SK-N-SH (cell line): ENCODE data around the gene EDC4. TPM values are rescaled to one million over a fixed set of nuclear protein-coding genes. Genes with fewer than 3 reads are reported as not detected.

ENCODE experiments used
- CTCF ChIA-PET: fragments of 300-600, 350-600 bp; formaldehyde crosslinking; extraction: SDS; loops from one replicate; lab custom pipeline; 2021; lab: Yijun Ruan, JAX
- POLR2A ChIA-PET: fragments of 350-600 bp; sonication (Branson Sonifier 250); formaldehyde crosslinking; extraction: SDS; loops from one replicate; lab custom pipeline; 2020; ENCODE audit warnings: antibody characterized with exemption, inconsistent platforms; lab: Yijun Ruan, JAX
- DNase-seq: peaks from one replicate; pipeline ENCODE4 v3.0.0; 2012
- H2AFZ ChIP-seq: fragments of 200-600 bp; sonication (generic); 2 replicates; pipeline ENCODE4 v1.8.1; 2016; ENCODE audit warnings: antibody characterized with exemption, mild to moderate bottlenecking, low read depth
- H3F3A ChIP-seq: fragments of 200-600 bp; sonication (generic); replicated peaks from 2 replicates; pipeline ENCODE3; 2016; ENCODE audit warnings: antibody characterized with exemption, mild to moderate bottlenecking; ENCODE audit not compliant: insufficient read depth
- H3K27ac ChIP-seq, 2 experiments: fragments of 200-500 bp in 1 of 2; fragments of 200-600 bp in 1 of 2; sonication (Bioruptor generic) in 1 of 2; sonication (generic), shearing (Covaris generic) in 1 of 2; 2 replicates each; pipeline versions ENCODE4 v1.5.1 to v1.6.1; 2014 to 2016; ENCODE audit warnings: low read depth in 2 of 2, inconsistent platforms in 1 of 2, low read length in 1 of 2, mild to moderate bottlenecking in 1 of 2, mixed read lengths in 1 of 2
- H3K27me3 ChIP-seq: fragments of 200-600 bp; sonication (generic), shearing (Covaris generic); 2 replicates; pipeline ENCODE4 v1.6.1; 2016; ENCODE audit warnings: mixed run types; ENCODE audit not compliant: insufficient read depth
- H3K36me3 ChIP-seq, 2 experiments: fragments of 200-500 bp in 1 of 2; fragments of 200-600 bp in 1 of 2; sonication (Bioruptor generic) in 1 of 2; sonication (generic) in 1 of 2; replicated peaks in 1 of 2; 2 replicates each; pipeline versions ENCODE3 to v1.5.1; 2014 to 2016; ENCODE audit warnings: low read length in 1 of 2, mild to moderate bottlenecking in 1 of 2; ENCODE audit not compliant: insufficient read depth in 2 of 2, control insufficient read depth in 1 of 2
- H3K4me1 ChIP-seq, 2 experiments: fragments of 200-500 bp in 1 of 2; fragments of 200-600 bp in 1 of 2; sonication (Bioruptor generic) in 1 of 2; sonication (generic), shearing (Covaris generic) in 1 of 2; 2 replicates each; pipeline versions ENCODE4 v1.5.1 to v1.6.1; 2014 to 2016; ENCODE audit warnings: low read depth in 1 of 2, low read length in 1 of 2, mixed run types in 1 of 2; ENCODE audit not compliant: insufficient read depth in 2 of 2, control insufficient read depth in 1 of 2
- H3K4me2 ChIP-seq: fragments of 200-600 bp; sonication (generic), shearing (Covaris generic); 2 replicates; pipeline ENCODE4 v1.6.1; 2017; ENCODE audit warnings: mixed run types
- H3K4me3 ChIP-seq, 2 experiments: fragments of 200-500 bp in 1 of 2; fragments of 200-600 bp in 1 of 2; sonication (Bioruptor generic) in 1 of 2; sonication (generic), shearing (Covaris generic) in 1 of 2; 2 replicates each; pipeline versions ENCODE4 v1.5.1 to v1.8.1; 2014 to 2016; ENCODE audit warnings: low read depth in 2 of 2, inconsistent platforms in 1 of 2, low read length in 1 of 2, mild to moderate bottlenecking in 1 of 2, mixed read lengths in 1 of 2, moderate library complexity in 1 of 2
- H3K79me2 ChIP-seq: fragments of 200-600 bp; sonication (generic); 2 replicates; pipeline ENCODE4 v1.8.1; 2017; ENCODE audit warnings: mild to moderate bottlenecking; ENCODE audit not compliant: insufficient read depth
- H3K9ac ChIP-seq: fragments of 200-600 bp; sonication (generic); 2 replicates; pipeline ENCODE4 v1.6.1; 2017; ENCODE audit warnings: mixed run types
- H3K9me2 ChIP-seq: fragments of 200-600 bp; sonication (generic); 2 replicates; pipeline ENCODE4 v1.6.1; 2017; ENCODE audit warnings: mixed run types
- H3K9me3 ChIP-seq: fragments of 200-600 bp; sonication (generic); 2 replicates; pipeline ENCODE4 v1.6.1; 2017; ENCODE audit warnings: mixed run types, mild to moderate bottlenecking, moderate library complexity
- H4K20me1 ChIP-seq: fragments of 200-600 bp; sonication (generic); 2 replicates; pipeline ENCODE4 v1.6.1; 2017; ENCODE audit warnings: mild to moderate bottlenecking, mixed run types; ENCODE audit not compliant: insufficient read depth
- CHD2 ChIP-seq: fragments of 150-350 bp; IDR thresholded peaks from 2 replicates; pipeline ENCODE4 v1.6.1; 2018; ENCODE audit warnings: low read length; ENCODE audit not compliant: partially characterized antibody
- ELF1 ChIP-seq: IDR thresholded peaks from 2 replicates; pipeline ENCODE4 v1.4.0; 2012
- EZH2phosphoT487 ChIP-seq: fragments of 200-600 bp; sonication (generic); IDR thresholded peaks from 2 replicates; pipeline ENCODE4 v1.6.1; 2017; ENCODE audit warnings: low read depth, mixed run types, mild to moderate bottlenecking, antibody characterized with exemption, moderate library complexity, borderline replicate concordance
- FOXJ3 ChIP-seq: sonication (generic); formaldehyde crosslinking; IDR thresholded peaks from 2 replicates; pipeline ENCODE4 v1.5.1; 2020; ENCODE audit warnings: mild to moderate bottlenecking, missing genetic modification reagents
- FOXM1 ChIP-seq: IDR thresholded peaks from 2 replicates; pipeline ENCODE4 v1.4.0; 2012; ENCODE audit warnings: low read depth, mild to moderate bottlenecking
- JUND ChIP-seq: IDR thresholded peaks from 2 replicates; pipeline ENCODE4 v1.4.0; 2012
- MEF2A ChIP-seq: IDR thresholded peaks from 2 replicates; pipeline ENCODE4 v1.4.0; 2012; ENCODE audit warnings: low read depth, borderline replicate concordance
- MXI1 ChIP-seq: IDR thresholded peaks from 2 replicates; pipeline ENCODE4 v1.6.1; 2012; ENCODE audit warnings: mild to moderate bottlenecking, low read depth, low read length, improper control_type of control experiment
- NFIC ChIP-seq: IDR thresholded peaks from 2 replicates; pipeline ENCODE4 v1.4.0; 2012; ENCODE audit warnings: borderline replicate concordance
- NRF1 ChIP-seq: IDR thresholded peaks from 2 replicates; pipeline ENCODE4 v1.6.1; 2012; ENCODE audit warnings: low read depth, mild to moderate bottlenecking, low read length
- RAD21 ChIP-seq: IDR thresholded peaks from 2 replicates; pipeline ENCODE4 v1.6.1; 2012; ENCODE audit warnings: mild to moderate bottlenecking, low read length
- RFX5 ChIP-seq: IDR thresholded peaks from 2 replicates; pipeline ENCODE4 v1.6.1; 2012; ENCODE audit warnings: mild to moderate bottlenecking, improper control_type of control experiment, low read length
- RXRA ChIP-seq: IDR thresholded peaks from 2 replicates; pipeline ENCODE4 v1.4.0; 2012; ENCODE audit warnings: low read depth, mild to moderate bottlenecking, borderline replicate concordance
- TAF1 ChIP-seq: IDR thresholded peaks from 2 replicates; pipeline ENCODE4 v1.6.1; 2012; ENCODE audit warnings: low read depth, mild to moderate bottlenecking, low read length, moderate library complexity, borderline replicate concordance
- TCF12 ChIP-seq: IDR thresholded peaks from 2 replicates; pipeline ENCODE4 v1.4.0; 2012
- YY1 ChIP-seq: IDR thresholded peaks from 2 replicates; pipeline ENCODE4 v1.4.0; 2012; ENCODE audit warnings: low read depth, mild to moderate bottlenecking
- WGBS: methylation state at CpG from one replicate; pipeline ENCODE4 v1.1.6; 2017; ENCODE audit warnings: low lambda C conversion rate; 5-methylcytosine and 5-hydroxymethylcytosine counted together
- polyA plus RNA-seq, 3 experiments: library from polyadenylated mRNA; depleted of rRNA; stranded (reverse); fragments of >200 nt; gene quantifications; 2 replicates each; pipeline ENCODE4 v1.2.3, GENCODE V29; 2012
- TF ChIP-seq, protein P1 (sequence below): IDR thresholded peaks from 2 replicates; pipeline ENCODE4 v1.4.0; 2012; ENCODE audit warnings: low read depth
- TF ChIP-seq, protein P2 (sequence below): fragments of 200-600 bp; sonication (generic); IDR thresholded peaks from 2 replicates; pipeline ENCODE4 v1.6.1; 2017; ENCODE audit warnings: antibody characterized with exemption, mild to moderate bottlenecking, moderate library complexity
- TF ChIP-seq, protein P3 (sequence below): IDR thresholded peaks from 2 replicates; pipeline ENCODE4; 2012
- TF ChIP-seq, protein P4 (sequence below): IDR thresholded peaks from 2 replicates; pipeline ENCODE4 v1.4.0; 2012; ENCODE audit warnings: low read depth, borderline replicate concordance
- TF ChIP-seq, protein P5 (sequence below): fragments of 150-350 bp; IDR thresholded peaks from 2 replicates; pipeline ENCODE4 v1.6.1; 2017; ENCODE audit warnings: antibody characterized with exemption, low read length, low read depth, borderline replicate concordance

The EDC4 gene, protein sequence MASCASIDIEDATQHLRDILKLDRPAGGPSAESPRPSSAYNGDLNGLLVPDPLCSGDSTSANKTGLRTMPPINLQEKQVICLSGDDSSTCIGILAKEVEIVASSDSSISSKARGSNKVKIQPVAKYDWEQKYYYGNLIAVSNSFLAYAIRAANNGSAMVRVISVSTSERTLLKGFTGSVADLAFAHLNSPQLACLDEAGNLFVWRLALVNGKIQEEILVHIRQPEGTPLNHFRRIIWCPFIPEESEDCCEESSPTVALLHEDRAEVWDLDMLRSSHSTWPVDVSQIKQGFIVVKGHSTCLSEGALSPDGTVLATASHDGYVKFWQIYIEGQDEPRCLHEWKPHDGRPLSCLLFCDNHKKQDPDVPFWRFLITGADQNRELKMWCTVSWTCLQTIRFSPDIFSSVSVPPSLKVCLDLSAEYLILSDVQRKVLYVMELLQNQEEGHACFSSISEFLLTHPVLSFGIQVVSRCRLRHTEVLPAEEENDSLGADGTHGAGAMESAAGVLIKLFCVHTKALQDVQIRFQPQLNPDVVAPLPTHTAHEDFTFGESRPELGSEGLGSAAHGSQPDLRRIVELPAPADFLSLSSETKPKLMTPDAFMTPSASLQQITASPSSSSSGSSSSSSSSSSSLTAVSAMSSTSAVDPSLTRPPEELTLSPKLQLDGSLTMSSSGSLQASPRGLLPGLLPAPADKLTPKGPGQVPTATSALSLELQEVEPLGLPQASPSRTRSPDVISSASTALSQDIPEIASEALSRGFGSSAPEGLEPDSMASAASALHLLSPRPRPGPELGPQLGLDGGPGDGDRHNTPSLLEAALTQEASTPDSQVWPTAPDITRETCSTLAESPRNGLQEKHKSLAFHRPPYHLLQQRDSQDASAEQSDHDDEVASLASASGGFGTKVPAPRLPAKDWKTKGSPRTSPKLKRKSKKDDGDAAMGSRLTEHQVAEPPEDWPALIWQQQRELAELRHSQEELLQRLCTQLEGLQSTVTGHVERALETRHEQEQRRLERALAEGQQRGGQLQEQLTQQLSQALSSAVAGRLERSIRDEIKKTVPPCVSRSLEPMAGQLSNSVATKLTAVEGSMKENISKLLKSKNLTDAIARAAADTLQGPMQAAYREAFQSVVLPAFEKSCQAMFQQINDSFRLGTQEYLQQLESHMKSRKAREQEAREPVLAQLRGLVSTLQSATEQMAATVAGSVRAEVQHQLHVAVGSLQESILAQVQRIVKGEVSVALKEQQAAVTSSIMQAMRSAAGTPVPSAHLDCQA (N-terminal part only)
- 38.0 and 45.1 TPM in 2 replicates for polyA plus RNA-seq (2012; rRNA removed)
- polyA plus RNA-seq (2012; cell fraction: cytosol; rRNA removed): 15.1 and 23.7 TPM in 2 replicates
- 221 and 269 TPM in 2 replicates for polyA plus RNA-seq (2012; cell fraction: nucleus; rRNA removed)

DNA sequence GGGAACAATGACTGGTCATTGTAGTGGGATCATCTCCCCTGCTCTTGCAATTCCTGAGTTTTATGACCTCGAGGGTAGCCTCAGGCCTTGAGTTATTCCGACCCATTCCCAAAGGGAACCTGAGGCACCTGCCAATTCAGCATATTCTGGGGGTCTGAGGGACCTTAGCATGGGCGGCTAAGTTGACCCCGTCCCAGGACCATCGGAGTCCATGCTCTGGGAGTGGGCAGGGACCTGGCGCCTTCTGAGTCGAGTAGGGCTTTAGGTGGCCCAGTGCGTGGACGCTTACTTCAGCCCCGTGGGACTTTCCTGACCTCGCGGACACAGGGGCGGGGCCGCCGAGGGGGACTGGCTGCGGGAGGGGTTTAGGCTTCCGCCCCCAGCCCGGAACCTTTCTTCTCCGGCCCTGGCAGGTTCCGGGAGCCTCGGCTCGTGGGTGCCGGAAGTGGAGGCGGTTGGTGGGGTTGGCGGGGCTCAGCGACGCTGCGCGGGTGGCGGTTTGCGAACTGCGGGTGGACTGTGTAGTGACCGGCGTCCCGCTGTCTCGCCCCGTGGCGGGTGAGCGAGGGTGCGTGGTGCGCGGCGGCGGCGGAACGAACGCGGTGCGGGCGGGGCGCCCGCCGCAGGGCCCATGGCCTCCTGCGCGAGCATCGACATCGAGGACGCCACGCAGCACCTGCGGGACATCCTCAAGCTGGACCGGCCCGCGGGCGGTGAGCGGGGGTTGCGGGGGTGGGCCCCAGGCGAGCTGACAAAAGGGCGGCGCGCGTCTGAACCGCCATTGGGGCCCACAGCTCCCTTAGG lies at the start of gene EDC4:
Gene EDC4, plus strand, starts transcription at position 422 of the 804 bp plus-strand sequence. Its CDS starts 210 bp downstream, at position 632.
- peak within 1 kb of the TSS; percentile 64 to 66; a peak in 3 of 4 replicates for H3K27ac ChIP-seq
- H3K4me3 ChIP-seq: peak within 1 kb of the TSS; percentile 94 to 96
- ChIA-PET POLR2A (interaction anchor here (1.3 to 1.4 kb wide), 2 partner anchors 10 to 12 kb away, joined by 5 to 6 read pairs; partner anchors contain the start of gene NRN1L), CTCF (interaction anchor here (0.8 to 22.4 kb wide), 4 partner anchors 12 to 59 kb away, joined by 4 to 564 read pairs (median 28); partner anchors contain the start of genes CTRL, LCAT, NRN1L and PSMB10)
- H2AFZ ChIP-seq: peak within 1 kb of the TSS; percentile 82; the same call in 1 of the 2 replicates
- peak; percentile 95 for DNase-seq
- H3K4me2 ChIP-seq: peak within 1 kb of the TSS; percentile 99
- H3K79me2 ChIP-seq: peaks cover 49% of the 10 kb centered on the region
- peaks cover 11 to 13% of the 10 kb centered on the region in 2 experiments; a peak in 1 of 4 replicates for H3K4me1 ChIP-seq
- peaks cover 21 to 52% of the 10 kb centered on the region in 2 experiments for H3K36me3 ChIP-seq
- H4K20me1 ChIP-seq: peaks cover 30% of the 10 kb centered on the region
- H3K27me3 ChIP-seq: no peaks in the 10 kb centered on the region
- peak within 1 kb of the TSS; percentile 95 for H3K9ac ChIP-seq
- WGBS: 0% methylated on average over 19 of the region's 72 CpGs
- H3K9me2 ChIP-seq: no peaks in the 10 kb centered on the region
- H3F3A ChIP-seq: peaks cover 22% of the 10 kb centered on the region
- no peaks in the 10 kb centered on the region for H3K9me3 ChIP-seq
- TF ChIP-seq NRF1: no peak
- TF ChIP-seq YY1: peak; percentile 29; the same call in 1 of the 2 replicates
- TF ChIP-seq, protein P1, sequence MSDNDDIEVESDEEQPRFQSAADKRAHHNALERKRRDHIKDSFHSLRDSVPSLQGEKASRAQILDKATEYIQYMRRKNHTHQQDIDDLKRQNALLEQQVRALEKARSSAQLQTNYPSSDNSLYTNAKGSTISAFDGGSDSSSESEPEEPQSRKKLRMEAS: peak; percentile 78; the same call in 1 of the 2 replicates
- TF ChIP-seq FOXJ3 (CRISPR knock-in tag): no peak
- peak; percentile 32; the same call in 1 of the 2 replicates for TF ChIP-seq JUND
- TF ChIP-seq, protein P2, sequence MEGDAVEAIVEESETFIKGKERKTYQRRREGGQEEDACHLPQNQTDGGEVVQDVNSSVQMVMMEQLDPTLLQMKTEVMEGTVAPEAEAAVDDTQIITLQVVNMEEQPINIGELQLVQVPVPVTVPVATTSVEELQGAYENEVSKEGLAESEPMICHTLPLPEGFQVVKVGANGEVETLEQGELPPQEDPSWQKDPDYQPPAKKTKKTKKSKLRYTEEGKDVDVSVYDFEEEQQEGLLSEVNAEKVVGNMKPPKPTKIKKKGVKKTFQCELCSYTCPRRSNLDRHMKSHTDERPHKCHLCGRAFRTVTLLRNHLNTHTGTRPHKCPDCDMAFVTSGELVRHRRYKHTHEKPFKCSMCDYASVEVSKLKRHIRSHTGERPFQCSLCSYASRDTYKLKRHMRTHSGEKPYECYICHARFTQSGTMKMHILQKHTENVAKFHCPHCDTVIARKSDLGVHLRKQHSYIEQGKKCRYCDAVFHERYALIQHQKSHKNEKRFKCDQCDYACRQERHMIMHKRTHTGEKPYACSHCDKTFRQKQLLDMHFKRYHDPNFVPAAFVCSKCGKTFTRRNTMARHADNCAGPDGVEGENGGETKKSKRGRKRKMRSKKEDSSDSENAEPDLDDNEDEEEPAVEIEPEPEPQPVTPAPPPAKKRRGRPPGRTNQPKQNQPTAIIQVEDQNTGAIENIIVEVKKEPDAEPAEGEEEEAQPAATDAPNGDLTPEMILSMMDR: no peak
- TF ChIP-seq MEF2A: no peak
- TF ChIP-seq, protein P3, sequence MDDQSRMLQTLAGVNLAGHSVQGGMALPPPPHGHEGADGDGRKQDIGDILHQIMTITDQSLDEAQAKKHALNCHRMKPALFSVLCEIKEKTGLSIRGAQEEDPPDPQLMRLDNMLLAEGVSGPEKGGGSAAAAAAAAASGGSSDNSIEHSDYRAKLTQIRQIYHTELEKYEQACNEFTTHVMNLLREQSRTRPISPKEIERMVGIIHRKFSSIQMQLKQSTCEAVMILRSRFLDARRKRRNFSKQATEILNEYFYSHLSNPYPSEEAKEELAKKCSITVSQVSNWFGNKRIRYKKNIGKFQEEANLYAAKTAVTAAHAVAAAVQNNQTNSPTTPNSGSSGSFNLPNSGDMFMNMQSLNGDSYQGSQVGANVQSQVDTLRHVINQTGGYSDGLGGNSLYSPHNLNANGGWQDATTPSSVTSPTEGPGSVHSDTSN: peak; percentile 67
- peak; percentile 49; the same call in 1 of the 2 replicates for TF ChIP-seq MXI1
- TF ChIP-seq, protein P4, sequence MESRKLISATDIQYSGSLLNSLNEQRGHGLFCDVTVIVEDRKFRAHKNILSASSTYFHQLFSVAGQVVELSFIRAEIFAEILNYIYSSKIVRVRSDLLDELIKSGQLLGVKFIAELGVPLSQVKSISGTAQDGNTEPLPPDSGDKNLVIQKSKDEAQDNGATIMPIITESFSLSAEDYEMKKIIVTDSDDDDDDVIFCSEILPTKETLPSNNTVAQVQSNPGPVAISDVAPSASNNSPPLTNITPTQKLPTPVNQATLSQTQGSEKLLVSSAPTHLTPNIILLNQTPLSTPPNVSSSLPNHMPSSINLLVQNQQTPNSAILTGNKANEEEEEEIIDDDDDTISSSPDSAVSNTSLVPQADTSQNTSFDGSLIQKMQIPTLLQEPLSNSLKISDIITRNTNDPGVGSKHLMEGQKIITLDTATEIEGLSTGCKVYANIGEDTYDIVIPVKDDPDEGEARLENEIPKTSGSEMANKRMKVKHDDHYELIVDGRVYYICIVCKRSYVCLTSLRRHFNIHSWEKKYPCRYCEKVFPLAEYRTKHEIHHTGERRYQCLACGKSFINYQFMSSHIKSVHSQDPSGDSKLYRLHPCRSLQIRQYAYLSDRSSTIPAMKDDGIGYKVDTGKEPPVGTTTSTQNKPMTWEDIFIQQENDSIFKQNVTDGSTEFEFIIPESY: peak; percentile 70; the same call in 1 of the 2 replicates
- no peak for TF ChIP-seq EZH2phosphoT487
- TF ChIP-seq RAD21: no peak
- TF ChIP-seq, protein P5, sequence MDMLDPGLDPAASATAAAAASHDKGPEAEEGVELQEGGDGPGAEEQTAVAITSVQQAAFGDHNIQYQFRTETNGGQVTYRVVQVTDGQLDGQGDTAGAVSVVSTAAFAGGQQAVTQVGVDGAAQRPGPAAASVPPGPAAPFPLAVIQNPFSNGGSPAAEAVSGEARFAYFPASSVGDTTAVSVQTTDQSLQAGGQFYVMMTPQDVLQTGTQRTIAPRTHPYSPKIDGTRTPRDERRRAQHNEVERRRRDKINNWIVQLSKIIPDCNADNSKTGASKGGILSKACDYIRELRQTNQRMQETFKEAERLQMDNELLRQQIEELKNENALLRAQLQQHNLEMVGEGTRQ: no peak
- no peak for TF ChIP-seq RFX5
- peak; percentile 85 for TF ChIP-seq TAF1
- no peak for TF ChIP-seq RXRA
- TF ChIP-seq NFIC: peak; percentile 33; the same call in 1 of the 2 replicates
- peak; percentile 88 for TF ChIP-seq CHD2
- TF ChIP-seq FOXM1: no peak
- TF ChIP-seq TCF12: no peak
- peak; percentile 73 for TF ChIP-seq ELF1
